Glutamatergic neuron (in vitro differentiated cells): Measurements from ENCODE around the gene MAPK8. TPM values are rescaled to one million over a fixed set of nuclear protein-coding genes. Genes with fewer than 3 reads are reported as not detected.

ENCODE experiments used
- DNase-seq: peaks from one replicate; pipeline ENCODE4 v3.0.0; 2022
- H3K27ac Mint-ChIP-seq: one replicate; pipeline ENCODE4 v1.8.0; 2020; ENCODE audit warnings: mild to moderate bottlenecking, mixed read lengths, inconsistent platforms; ENCODE audit not compliant: unreplicated experiment
- H3K27me3 Mint-ChIP-seq: one replicate; pipeline ENCODE4 v1.8.0; 2020; ENCODE audit warnings: mild to moderate bottlenecking, moderate library complexity, mixed read lengths, inconsistent platforms; ENCODE audit not compliant: unreplicated experiment
- H3K36me3 Mint-ChIP-seq: one replicate; pipeline ENCODE4 v1.8.0; 2020; ENCODE audit warnings: mild to moderate bottlenecking, mixed read lengths, inconsistent platforms; ENCODE audit not compliant: unreplicated experiment
- H3K4me1 Mint-ChIP-seq: one replicate; pipeline ENCODE4 v1.8.0; 2020; ENCODE audit warnings: mild to moderate bottlenecking, low read depth, mixed read lengths, inconsistent platforms; ENCODE audit not compliant: unreplicated experiment
- H3K4me3 Mint-ChIP-seq: one replicate; pipeline ENCODE4 v1.8.0; 2020; ENCODE audit warnings: mild to moderate bottlenecking, mixed read lengths, inconsistent platforms; ENCODE audit not compliant: unreplicated experiment
- H3K9me3 Mint-ChIP-seq: one replicate; pipeline ENCODE4 v1.8.0; 2020; ENCODE audit warnings: mild to moderate bottlenecking, moderate library complexity, mixed read lengths, inconsistent platforms; ENCODE audit not compliant: unreplicated experiment
- CTCF ChIP-seq: fragments of 200-600 bp; sonication (generic); IDR thresholded peaks from one replicate; pipeline ENCODE4 v1.5.0; 2021; ENCODE audit not compliant: partially characterized antibody, unreplicated experiment
- total RNA-seq: library from RNA; stranded (reverse); fragmentation: NEBNext Ultra II Directional; extraction: Animal tissue kit (Norgen Biotek cat#: 25700); gene quantifications from one replicate; pipeline ENCODE4 v1.2.1, GENCODE V29; 2021; ENCODE audit not compliant: unreplicated experiment

MAPK8 gene
- total RNA-seq, 1 donor from 2014 or later = 317 TPM

- H3K4me1 Mint-ChIP-seq = peaks cover 4% of the 10 kb centered on the region
- TF ChIP-seq CTCF = no peak
- peaks cover 39% of the 10 kb centered on the region for H3K36me3 Mint-ChIP-seq
- H3K27me3 Mint-ChIP-seq = peaks cover 2% of the 10 kb centered on the region
- H3K27ac Mint-ChIP-seq = no peak overlapping the region
- peaks cover 4% of the 10 kb centered on the region for H3K9me3 Mint-ChIP-seq
- DNase-seq = no peak
- no peak overlapping the region for H3K4me3 Mint-ChIP-seq
Observed at GRCh38 chr10:48333856-48334255, 27.4 kb downstream of the MAPK8 start.

GRCh38 chr10:48335788-48336187, 29.3 kb downstream of the MAPK8 start:
- Mint-ChIP-seq H3K27ac (no peak overlapping the region), H3K4me3 (no peak overlapping the region), H3K4me1 (peaks cover 13% of the 10 kb centered on the region), H3K36me3 (peaks cover 34% of the 10 kb centered on the region), H3K27me3 (peaks cover 2% of the 10 kb centered on the region), H3K9me3 (peaks cover 4% of the 10 kb centered on the region)
- TF ChIP-seq CTCF = no peak
- DNase-seq = no peak

DNA sequence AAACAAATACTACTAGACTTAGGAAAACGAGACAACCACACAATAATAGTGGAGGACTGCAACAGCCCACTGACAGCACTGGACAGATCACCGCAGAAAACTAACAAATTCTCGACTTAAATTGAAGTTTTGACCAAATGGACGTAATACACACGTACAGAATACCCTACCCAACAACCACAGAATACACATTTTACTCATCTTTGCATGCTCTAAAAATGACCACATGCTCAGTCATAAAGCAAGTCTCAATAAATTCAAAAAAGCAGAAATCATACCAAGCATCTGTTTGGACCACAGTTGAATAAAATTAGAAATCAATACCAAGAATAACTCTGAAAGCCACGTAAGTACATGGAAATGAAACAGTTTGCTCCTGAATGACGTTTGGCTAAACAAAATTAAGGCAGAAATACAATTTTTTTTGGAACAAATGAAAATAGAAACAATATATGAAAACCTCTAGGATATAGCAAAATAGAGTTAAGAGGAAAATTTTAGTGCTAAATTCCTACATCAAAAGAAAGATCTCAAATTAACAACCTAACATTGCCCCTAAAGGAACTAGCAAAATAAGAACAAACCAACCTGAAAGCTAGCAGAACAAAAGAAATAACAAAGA, 30.6 kb downstream of the MAPK8 start:
- no peak for TF ChIP-seq CTCF
- Mint-ChIP-seq H3K27me3 (peaks cover 3% of the 10 kb centered on the region), H3K27ac (no peak overlapping the region), H3K9me3 (peaks cover 6% of the 10 kb centered on the region), H3K36me3 (peaks cover 24% of the 10 kb centered on the region), H3K4me1 (peaks cover 18% of the 10 kb centered on the region), H3K4me3 (no peak overlapping the region)
- no peak for DNase-seq

- peaks cover 2% of the 10 kb centered on the region for H3K27me3 Mint-ChIP-seq
- H3K4me1 Mint-ChIP-seq = peaks cover 45% of the 10 kb centered on the region
- H3K27ac Mint-ChIP-seq = no peak overlapping the region
- TF ChIP-seq CTCF = no peak
- peaks cover 4% of the 10 kb centered on the region for H3K9me3 Mint-ChIP-seq
- peaks cover 9% of the 10 kb centered on the region for H3K36me3 Mint-ChIP-seq
- H3K4me3 Mint-ChIP-seq = no peak overlapping the region
- DNase-seq = no peak
Observed at GRCh38 chr10:48340734-48341133, 34.3 kb downstream of the MAPK8 start.

DNA sequence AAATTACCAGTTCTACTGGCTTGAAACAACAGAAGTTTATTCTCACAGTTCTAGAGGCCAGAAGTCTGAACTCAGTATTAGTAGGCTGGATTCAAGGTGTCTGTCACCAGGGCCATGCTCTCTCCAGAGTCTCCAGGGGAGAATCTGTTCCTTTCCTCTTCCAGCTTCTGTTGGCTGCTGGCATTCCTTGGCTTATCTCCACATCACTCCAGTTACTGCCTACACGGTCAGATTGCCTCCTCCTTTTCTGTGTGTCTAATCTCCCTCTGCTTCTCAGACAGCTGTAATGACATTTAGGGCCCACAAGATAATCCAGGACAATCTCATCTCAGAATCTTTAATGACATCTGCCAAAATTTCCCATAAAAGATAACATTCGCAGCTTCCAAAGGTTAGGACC, 36.6 kb downstream of the MAPK8 start:
- H3K27me3 Mint-ChIP-seq = peaks cover 3% of the 10 kb centered on the region
- no peak for DNase-seq
- H3K4me1 Mint-ChIP-seq = peaks cover 47% of the 10 kb centered on the region
- H3K4me3 Mint-ChIP-seq = peak overlapping the region; percentile 75
- peaks cover 5% of the 10 kb centered on the region for H3K9me3 Mint-ChIP-seq
- peak overlapping the region; percentile 90 for H3K27ac Mint-ChIP-seq
- no peak for TF ChIP-seq CTCF
- H3K36me3 Mint-ChIP-seq = peaks cover 22% of the 10 kb centered on the region
